C4-2B (cell line): ENCODE data around the gene FDX1.

Source experiments
- ZFX ChIP-seq: fragments of 450-650 bp; IDR thresholded peaks from 2 replicates; pipeline ENCODE4 v1.6.1; 2017
- TF ChIP-seq, protein P1 (sequence below): fragments of 450-650 bp; conservative IDR thresholded peaks from 2 replicates; pipeline ENCODE4 v1.5.1; 2017; ENCODE audit warnings: mild to moderate bottlenecking

DNA sequence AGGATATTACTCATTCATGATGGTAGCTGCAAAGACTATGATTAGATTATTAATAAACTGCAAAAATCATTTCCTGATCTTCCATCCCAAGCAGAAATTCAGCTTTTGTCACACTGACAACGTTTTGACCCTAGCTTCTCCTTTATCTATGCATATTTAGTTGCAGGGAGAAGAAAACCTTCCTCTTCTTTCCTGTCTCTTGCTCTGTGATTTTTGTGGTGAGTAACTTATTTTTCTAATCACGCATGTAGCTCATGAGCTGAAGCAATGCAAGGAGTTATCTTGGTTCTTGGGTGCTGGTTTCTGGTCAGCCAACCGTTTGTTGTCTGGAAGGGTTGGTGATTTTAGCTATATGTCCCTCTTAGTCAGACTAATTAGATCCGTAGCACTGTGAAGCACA lies 56.4 kb downstream of the FDX1 start:
- TF ChIP-seq, protein P1, sequence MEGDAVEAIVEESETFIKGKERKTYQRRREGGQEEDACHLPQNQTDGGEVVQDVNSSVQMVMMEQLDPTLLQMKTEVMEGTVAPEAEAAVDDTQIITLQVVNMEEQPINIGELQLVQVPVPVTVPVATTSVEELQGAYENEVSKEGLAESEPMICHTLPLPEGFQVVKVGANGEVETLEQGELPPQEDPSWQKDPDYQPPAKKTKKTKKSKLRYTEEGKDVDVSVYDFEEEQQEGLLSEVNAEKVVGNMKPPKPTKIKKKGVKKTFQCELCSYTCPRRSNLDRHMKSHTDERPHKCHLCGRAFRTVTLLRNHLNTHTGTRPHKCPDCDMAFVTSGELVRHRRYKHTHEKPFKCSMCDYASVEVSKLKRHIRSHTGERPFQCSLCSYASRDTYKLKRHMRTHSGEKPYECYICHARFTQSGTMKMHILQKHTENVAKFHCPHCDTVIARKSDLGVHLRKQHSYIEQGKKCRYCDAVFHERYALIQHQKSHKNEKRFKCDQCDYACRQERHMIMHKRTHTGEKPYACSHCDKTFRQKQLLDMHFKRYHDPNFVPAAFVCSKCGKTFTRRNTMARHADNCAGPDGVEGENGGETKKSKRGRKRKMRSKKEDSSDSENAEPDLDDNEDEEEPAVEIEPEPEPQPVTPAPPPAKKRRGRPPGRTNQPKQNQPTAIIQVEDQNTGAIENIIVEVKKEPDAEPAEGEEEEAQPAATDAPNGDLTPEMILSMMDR, result no peak
- no peak for TF ChIP-seq ZFX
